Gastroesophageal sphincter (tissue), 3 donors: ENCODE data around the gene TAB2.

Experiments
- CTCF ChIP-seq, 4 experiments: fragments of 200-600 bp in 2 of 4; fragments of 450-650 bp in 2 of 4; sonication (generic) in 1 of 4; IDR thresholded peaks; one replicate each; pipeline ENCODE4 v1.5.1; 2017 to 2019; ENCODE audit warnings: antibody characterized with exemption in 4 of 4, mild to moderate bottlenecking in 2 of 4, moderate library complexity in 2 of 4
- EP300 ChIP-seq: sonication (generic); formaldehyde crosslinking; IDR thresholded peaks from one replicate; pipeline ENCODE4 v1.6.1; 2017; ENCODE audit warnings: antibody characterized with exemption, mild to moderate bottlenecking
- POLR2A ChIP-seq, 2 donors: fragments of 450-650 bp; IDR thresholded peaks; one replicate each; pipeline ENCODE4 v1.6.1; 2017; ENCODE audit warnings: antibody characterized with exemption in 2 of 2, mild to moderate bottlenecking in 2 of 2, moderate library complexity in 1 of 2
- POLR2AphosphoS5 ChIP-seq: sonication (generic); formaldehyde crosslinking; IDR thresholded peaks from one replicate; pipeline ENCODE4 v1.6.1; 2017; ENCODE audit warnings: antibody characterized with exemption

GRCh38 chr6:149334682-149335160 lies 17.2 kb downstream of the TAB2 start:
- TF ChIP-seq POLR2A (IDR thresholded peaks at IDR 0.05) (no peak), POLR2AphosphoS5 (peak; percentile 28), CTCF (IDR thresholded peaks at IDR 0.05) (no peak), EP300 (no peak)
